Sigmoid colon (tissue), 4 donors: ENCODE data around the gene GPR150.

Source experiments
- CTCF ChIP-seq, 4 experiments: fragments of 450-650 bp in 3 of 4; fragments of 200-600 bp in 1 of 4; IDR thresholded peaks; one replicate each; pipeline ENCODE4 v1.5.1; 2016 to 2019; ENCODE audit warnings: antibody characterized with exemption in 4 of 4, mild to moderate bottlenecking in 3 of 4, moderate library complexity in 2 of 4
- EP300 ChIP-seq, 4 donors: sonication (generic); formaldehyde crosslinking; IDR thresholded peaks; one replicate each; pipeline ENCODE4 v1.6.1; 2017; ENCODE audit warnings: antibody characterized with exemption in 4 of 4

- TF ChIP-seq EP300 (IDR thresholded peaks at IDR 0.05) (no peak), CTCF (IDR thresholded peaks at IDR 0.05) (no peak)
These were observed 13.5 kb upstream of the GPR150 start for GRCh38 chr5:95606419-95606818.
